Skeletal muscle cell (primary cell): ENCODE data around the gene PID1.
"Not testable (repeated sequence)": the region's sequence is repeated elsewhere in the genome, so short reads cannot be mapped to it uniquely, and the experiment has no call there.

ENCODE experiments used
- DNase-seq: peaks from one replicate; pipeline ENCODE4 v3.0.0-alpha.2; 2010; ENCODE audit warnings: low read depth
- H3K4me3 ChIP-seq: 2 replicates; pipeline ENCODE4 v1.5.1; 2011; ENCODE audit warnings: low read depth, mild to moderate bottlenecking, control low read depth, low read length, moderate library complexity

The PID1 gene

GRCh38 chr2:229090225-229090624 lies 180.9 kb downstream of the PID1 start:
- DNase-seq: no peak
- H3K4me3 ChIP-seq: no peak overlapping the region

- no peak for DNase-seq
- H3K4me3 ChIP-seq: no peak overlapping the region
Observed at GRCh38 chr2:229089776-229090175, 181.3 kb downstream of the PID1 start.

GRCh38 chr2:229088966-229089700 lies 182.0 kb downstream of the PID1 start:
- no peak overlapping the region for H3K4me3 ChIP-seq
- DNase-seq: no peak

- DNase-seq: no peak
- no peak overlapping the region for H3K4me3 ChIP-seq
Observed at GRCh38 chr2:229088517-229088913, 182.6 kb downstream of the PID1 start.

GRCh38 chr2:229087843-229088516 lies 183.1 kb downstream of the PID1 start:
- no peak overlapping the region for H3K4me3 ChIP-seq
- DNase-seq: no peak

- H3K4me3 ChIP-seq: no peak overlapping the region
- DNase-seq: no peak
Observed at GRCh38 chr2:229087267-229087666, 183.8 kb downstream of the PID1 start.

GRCh38 chr2:229085439-229085838 lies 185.6 kb downstream of the PID1 start:
- no peak for DNase-seq
- H3K4me3 ChIP-seq: no peak overlapping the region

- no peak for DNase-seq
- H3K4me3 ChIP-seq: no peak overlapping the region
Observed at GRCh38 chr2:229084447-229084846, 186.6 kb downstream of the PID1 start.

- no peak for DNase-seq
- no peak overlapping the region for H3K4me3 ChIP-seq
Observed at GRCh38 chr2:229083606-229084340, 187.3 kb downstream of the PID1 start.

GRCh38 chr2:229081411-229081810 lies 189.7 kb downstream of the PID1 start:
- no peak for DNase-seq
- no peak overlapping the region for H3K4me3 ChIP-seq

- no peak for DNase-seq
- H3K4me3 ChIP-seq: no peak overlapping the region
Observed at GRCh38 chr2:229080172-229080571, 190.9 kb downstream of the PID1 start.

GRCh38 chr2:229076886-229077285 lies 194.2 kb downstream of the PID1 start:
- not testable (repeated sequence) for DNase-seq

GRCh38 chr2:229073935-229074334 lies 197.2 kb downstream of the PID1 start:
- H3K4me3 ChIP-seq: no peak overlapping the region
- DNase-seq: no peak

More at GRCh38 chr2:229076886-229077285, 194.2 kb downstream of the PID1 start:
- H3K4me3 ChIP-seq: not testable (repeated sequence)

- no peak for DNase-seq
- H3K4me3 ChIP-seq: no peak overlapping the region
Observed at GRCh38 chr2:229071292-229071976, 199.7 kb downstream of the PID1 start.

GRCh38 chr2:229066121-229066715 lies 204.9 kb downstream of the PID1 start:
- no peak overlapping the region for H3K4me3 ChIP-seq
- no peak for DNase-seq

GRCh38 chr2:229064749-229065148 lies 206.3 kb downstream of the PID1 start:
- no peak for DNase-seq
- H3K4me3 ChIP-seq: no peak overlapping the region

- no peak overlapping the region for H3K4me3 ChIP-seq
- no peak for DNase-seq
Observed at GRCh38 chr2:229060147-229060546, 210.9 kb downstream of the PID1 start.

- DNase-seq: no peak
- no peak overlapping the region for H3K4me3 ChIP-seq
Observed at GRCh38 chr2:229059331-229060033, 211.6 kb downstream of the PID1 start.

- DNase-seq: no peak
- H3K4me3 ChIP-seq: no peak overlapping the region
Observed at GRCh38 chr2:229057976-229058553, 213.0 kb downstream of the PID1 start.
